ENCODE results near the gene NCOR1.

DNA sequence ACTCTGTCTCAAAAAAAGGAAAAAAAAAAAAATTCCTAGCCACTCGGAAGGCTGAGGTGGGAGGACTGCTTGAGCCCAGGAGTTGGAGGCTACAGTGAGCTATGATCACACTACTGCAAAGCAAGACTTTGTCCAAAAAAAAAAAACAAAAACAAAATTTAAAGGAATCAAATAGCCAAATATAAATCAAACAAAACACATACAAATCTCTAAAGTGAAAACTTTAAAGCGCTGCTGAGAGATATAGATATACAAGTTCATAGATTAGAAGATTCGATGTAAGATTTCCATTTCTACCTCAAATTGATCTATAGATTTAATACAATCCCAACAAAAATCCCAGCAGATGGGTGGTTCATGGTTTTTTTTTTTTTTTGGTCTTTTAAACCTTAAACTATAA lies 132.1 kb downstream of the NCOR1 start:
- no peak for TF ChIP-seq EZH2 (IDR thresholded peaks at IDR 0.05; ENCODE audit: insufficient read depth, poor library complexity, severe bottlenecking)
- no peak for TF ChIP-seq EZH2phosphoT487 (IDR thresholded peaks at IDR 0.05; ENCODE audit: insufficient read depth, low read depth)

Data from GM23248 (cell line).